HuH-7 (cell line): ENCODE data around the gene CLEC7A.
A peak's percentile ranks its signal among the peaks of the same experiment; 100 is the strongest.

Experiments
- DNase-seq: peaks from one replicate; pipeline ENCODE4 v3.0.0; 2011; ENCODE audit warnings: low spot score

The CLEC7A gene

DNA sequence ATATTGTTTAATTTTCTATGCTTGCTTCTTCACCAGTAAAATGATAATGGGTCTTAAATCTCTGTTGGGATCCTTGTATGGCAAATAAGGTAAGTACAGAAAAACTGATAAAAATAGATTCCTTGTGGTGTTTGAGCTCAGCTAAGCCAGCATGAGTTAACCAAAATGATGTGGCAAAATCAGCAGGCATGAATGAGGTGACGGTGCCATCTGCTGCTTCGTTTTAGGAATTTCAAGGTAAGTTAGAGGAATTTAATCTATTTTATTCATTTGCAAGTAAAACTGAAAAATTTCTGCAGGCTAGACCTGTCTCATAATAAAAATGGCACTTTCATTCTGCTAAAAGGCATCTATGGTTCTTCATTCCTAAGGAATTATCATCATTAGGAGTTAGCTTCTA, 10.0 kb upstream of the CLEC7A start:
- DNase-seq: peak; percentile 23

DNA sequence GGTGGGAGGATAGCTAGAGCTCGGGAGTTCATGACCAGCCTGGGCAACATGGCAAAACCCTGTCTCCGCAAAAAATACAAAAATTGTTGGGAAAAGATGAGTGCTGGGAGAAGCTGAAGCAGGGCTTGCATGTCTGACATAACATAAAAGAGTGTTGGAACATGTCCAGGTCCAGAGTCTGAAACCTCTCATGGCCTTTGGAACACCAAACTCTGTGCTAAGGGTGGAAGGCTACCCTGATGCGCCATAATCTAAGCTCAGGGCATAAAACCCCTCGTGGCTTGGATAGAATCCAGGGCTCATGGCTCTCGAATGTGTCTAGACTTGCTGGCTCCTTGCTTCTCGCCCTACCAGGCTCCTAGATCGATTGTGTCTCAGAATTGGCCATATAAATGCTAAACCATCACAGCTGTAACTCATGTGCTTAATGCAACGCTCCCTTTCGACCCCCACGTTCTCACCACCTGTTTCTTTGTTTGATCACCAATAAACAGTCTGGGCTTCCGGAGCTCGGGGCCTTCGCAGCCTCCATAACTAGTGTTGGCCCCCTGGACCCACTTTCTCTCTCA, 6.7 kb upstream of the CLEC7A start:
- no peak for DNase-seq

DNA sequence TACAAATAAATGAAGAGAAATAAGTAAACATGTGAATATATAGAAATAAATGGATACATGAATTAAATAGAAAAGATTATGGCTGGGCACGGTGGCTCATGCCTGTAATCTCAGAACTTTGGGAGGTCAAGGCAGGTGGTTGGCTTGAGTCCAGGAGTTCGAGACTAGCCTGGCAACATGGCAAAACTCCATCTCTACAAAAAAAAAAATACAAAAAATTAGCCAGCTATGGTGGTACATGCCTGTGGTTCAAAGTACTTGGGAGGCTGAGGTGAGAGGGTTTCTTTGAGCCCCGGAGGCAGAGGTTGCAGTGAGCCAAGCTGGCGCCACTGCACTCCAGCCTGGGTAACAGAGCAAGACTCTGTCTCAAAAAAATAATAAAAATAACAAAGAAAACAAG, 5.1 kb upstream of the CLEC7A start:
- no peak for DNase-seq

DNA sequence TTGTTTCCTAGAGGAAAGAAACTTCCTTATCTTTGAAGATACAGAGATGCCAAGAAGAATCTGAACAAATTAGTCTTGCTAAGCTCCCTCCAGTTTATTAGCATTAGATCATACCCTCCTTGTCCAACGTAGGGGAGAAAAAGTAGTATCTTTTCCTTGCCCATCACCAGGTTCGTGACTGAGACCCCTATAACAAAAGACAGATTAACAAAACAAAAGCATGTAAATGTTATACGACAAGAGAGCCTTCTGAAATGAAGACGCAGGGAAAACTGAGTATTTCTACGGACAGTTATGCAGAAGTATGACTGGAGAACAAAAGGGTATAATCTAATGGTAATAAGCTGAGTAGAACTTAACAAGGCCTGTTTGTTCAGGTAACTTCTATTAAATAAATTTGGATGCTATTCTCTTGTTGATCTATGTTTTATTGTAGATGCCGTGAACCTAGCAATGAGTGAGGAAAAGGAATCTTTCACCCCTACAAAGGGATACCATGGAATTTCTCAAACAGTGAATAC, 2.9 kb upstream of the CLEC7A start:
- DNase-seq: no peak

DNA sequence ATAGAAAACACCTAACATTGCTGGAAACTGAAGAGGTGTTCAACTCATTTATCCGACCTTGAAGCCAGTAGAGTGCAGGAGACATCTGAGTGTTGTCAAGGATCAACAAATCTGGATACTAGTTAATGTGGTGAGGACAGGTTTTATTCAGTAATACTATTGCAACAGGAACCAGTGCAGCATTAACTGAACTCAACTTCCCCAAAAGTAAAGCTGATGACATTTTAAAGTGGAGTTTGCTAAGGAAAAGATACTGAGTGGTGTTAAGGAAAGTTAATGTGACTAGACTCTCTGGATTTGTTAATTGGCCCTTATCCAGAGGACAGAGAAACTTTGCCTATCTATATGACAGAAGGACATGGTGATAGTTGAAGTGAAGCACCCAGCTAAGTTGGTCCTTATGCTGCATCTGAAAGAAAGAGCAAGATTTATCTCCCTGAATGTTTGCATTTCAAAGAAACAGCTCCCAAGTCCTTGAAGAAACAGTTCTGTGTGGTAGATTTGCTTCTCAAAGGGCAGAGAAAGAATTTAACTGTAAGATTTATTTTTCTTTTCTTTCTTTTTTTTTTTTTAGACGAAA, 1.2 kb upstream of the CLEC7A start:
- no peak for DNase-seq

DNA sequence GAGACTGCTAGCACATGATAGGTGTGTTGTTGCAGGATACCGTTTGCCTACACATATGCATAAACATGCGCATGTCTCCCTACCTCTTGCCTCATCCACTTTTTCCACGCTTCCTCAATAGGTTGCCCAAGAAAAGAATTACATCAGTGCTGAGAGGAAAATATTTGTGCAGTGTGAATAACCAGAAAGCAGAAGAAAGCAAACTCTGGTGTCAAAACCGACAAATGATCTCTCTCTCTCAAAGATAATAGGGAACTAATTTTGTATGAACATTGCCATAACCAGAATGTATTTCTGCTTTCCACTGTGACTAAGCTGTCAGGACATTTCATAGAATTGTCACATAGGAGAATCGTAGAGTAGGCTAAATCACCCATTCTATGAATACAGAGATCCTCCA, 1.3 kb downstream of the CLEC7A start:
- DNase-seq: no peak

DNA sequence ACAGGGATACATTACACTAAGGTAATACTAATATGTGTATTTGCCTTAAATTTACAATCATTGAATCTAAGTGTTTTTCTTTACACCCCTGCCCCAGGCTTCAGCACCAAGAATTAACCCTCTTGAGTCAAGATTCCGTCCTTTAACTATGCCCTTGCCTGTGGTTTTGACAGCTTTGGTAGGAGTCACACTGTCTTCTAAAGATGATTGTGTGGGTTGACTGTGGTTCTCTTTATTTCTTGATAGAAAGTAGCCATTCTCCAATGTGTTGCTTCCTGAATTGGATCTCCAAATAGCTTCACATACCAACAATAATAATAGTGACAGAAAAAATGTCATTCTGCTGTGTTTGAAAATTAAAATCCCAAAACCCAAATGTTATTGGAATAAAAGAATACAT, 3.6 kb downstream of the CLEC7A start:
- DNase-seq: no peak

DNA sequence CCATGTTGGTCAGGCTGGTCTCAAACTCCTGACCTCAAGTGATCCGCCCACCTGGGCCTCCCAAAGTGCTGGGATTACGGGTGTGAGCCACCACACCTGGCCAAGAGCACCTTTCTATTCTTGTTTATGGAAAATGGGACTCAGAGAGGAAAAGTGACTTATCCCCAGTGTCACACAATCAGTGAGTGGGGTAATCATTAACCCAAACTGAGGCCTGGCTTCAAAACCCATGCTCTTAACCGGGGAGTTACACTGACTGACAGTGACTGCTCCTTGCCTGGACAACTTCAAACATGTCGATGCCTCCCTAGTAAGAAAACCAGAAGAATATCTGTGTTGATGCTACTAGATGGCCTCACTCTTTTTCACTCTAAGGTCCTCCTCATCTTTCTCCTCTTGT, 7.3 kb downstream of the CLEC7A start:
- peak; percentile 65 for DNase-seq

DNA sequence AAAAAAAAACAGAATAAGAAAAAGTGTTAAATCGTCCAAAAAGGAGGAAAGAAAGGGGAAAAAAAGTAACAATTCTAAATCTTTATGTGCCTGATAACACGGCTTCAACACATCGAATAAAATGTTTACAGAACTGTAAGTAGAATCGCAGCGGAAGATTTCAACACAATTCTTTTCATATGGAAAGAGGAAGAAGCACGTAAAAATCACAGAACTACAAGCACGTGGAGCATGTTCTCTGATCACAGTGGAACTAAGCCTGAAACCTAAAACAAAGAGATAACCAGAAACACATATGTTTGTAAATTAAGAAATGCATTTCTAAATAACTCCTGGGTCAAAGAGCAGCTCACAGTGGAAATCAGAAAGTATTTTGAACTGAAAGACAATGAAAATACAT, 8.7 kb downstream of the CLEC7A start:
- no peak for DNase-seq

DNA sequence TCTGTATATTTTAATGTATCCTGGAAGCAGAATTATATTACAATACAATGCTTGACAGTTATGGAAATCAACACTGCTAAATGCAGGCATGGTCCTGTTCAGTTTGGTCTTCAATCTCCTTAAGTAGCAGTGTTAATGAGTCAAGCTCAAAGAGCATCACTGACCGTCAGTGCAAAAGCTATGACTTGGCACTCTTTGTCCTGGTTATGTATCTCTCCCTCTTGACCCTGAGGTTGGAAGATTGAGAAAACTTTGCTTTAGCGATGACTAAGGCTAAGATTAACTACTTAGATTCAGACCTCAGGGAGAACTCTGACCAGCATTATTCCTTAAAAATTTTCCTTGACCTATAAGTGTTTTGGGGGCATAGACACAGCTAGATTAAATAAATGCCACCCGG, 10.9 kb downstream of the CLEC7A start:
- DNase-seq: no peak

DNA sequence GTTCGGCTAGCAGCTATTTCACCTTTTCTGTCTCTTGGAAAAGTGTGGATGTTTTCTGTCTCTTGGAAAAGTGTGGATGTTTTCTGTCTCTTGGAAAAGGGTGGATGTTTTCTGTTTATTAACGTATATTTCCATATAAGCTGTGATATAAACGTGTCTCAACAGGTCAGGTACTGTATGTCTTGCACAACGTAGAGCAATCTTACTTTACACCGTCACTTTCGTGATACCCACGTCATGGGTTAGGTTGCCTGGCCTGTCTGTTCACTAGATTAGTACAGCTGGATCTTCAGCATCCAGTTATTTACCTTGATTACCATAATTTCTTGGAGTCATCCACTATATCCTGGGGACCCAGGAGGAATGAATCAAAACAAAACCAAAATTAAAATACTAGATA, 14.1 kb downstream of the CLEC7A start:
- no peak for DNase-seq

DNA sequence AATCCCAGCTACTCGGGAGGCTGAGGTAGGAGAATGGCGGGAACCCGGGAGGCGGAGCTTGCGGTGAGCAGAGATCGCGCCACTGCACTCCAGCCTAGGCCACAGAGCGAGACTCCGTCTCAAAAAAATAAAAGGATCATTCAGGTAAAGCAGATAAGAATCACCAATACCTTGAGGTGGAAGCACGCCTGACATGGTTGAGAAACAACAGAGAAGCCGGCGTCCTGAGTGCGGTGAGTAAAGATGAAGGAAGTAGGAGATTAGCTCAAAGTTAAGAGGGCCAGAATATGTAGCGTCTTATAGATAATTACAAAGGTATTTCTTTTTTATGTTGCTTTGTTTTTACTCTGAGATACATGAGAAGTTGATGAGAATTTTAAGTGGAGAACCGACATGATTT, 14.7 kb downstream of the CLEC7A start:
- no peak for DNase-seq

DNA sequence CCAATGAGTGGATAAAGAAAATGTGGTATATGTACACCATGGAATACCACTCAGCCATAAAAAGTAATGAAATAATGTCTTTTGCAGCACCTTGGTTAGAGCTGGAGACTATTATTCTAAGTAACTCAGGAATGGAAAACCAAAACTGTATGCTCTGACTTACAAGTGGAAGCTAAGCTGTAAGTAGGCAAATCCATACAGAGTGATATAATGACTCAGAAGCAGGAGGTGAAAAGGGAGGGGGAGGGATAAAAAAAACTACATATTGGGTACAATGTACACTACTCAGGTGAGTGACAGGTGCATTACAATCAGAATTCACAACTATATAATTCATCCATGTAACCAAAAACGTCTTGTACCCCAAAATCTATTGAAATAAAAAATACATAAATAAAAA, 16.1 kb downstream of the CLEC7A start:
- DNase-seq: no peak

DNA sequence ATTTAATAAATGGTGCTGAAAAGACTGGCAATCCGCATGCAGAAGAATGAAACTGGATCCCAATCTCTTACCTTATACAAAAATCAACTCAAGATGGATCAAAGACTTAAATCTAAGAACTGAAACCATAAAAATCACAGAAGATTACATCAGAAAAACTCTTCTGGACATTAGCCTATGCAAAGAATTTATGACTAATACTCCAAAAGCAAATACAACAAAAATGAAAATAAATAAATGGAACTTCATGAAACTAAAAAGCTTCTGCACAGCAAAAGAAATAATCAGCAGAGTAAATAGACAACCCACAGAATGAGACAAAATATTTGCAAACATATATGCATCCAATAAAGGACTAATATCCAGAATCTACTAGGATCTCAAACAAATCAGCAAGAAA, 16.9 kb downstream of the CLEC7A start:
- no peak for DNase-seq

DNA sequence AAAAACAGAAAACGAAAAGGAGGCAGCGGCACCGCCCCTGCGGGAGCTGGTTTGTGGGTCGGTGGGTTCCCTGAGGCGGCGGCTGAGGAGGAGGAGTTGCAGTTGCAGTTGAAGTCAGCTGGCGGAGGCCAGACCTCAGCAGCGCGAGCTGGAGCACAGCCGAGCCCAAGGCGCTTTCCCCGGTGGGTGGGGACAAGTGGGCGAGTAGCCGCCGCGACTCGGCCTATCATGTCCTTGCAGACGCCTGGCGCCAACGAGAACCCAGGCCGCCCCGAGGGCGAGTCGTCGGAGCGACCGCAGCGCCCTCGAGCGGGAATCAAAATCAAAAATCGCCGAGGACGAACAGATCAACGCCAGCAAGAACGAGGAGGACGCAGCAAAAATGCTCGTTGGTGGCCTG, 18.5 kb downstream of the CLEC7A start:
- no peak for DNase-seq

DNA sequence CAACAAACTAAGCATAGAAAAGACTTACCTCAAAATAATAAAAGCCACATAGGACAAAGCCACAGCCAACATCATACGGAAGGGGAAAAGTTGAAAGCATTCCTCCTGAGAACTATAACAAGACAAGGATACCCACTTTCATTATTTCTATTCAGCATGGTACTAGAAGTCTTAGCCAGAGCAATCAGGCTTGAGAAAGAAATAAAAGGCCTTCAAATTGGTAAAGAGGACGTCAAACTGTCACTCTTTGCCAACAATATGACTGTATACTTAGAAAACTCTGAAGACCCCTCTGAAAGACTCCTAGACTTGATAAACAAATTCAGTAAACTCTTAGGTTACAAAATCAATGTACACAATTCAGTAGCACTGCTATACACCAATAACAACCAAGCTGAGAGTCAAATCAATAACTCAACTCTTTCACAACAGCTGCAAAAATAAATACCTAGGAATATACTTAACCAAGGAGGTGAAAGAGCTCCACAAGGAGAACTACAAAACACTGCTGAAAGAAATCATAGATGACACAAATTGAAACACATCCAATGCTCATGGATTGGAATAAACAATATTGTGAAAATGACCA, 19.6 kb downstream of the CLEC7A start:
- DNase-seq: no peak

DNA sequence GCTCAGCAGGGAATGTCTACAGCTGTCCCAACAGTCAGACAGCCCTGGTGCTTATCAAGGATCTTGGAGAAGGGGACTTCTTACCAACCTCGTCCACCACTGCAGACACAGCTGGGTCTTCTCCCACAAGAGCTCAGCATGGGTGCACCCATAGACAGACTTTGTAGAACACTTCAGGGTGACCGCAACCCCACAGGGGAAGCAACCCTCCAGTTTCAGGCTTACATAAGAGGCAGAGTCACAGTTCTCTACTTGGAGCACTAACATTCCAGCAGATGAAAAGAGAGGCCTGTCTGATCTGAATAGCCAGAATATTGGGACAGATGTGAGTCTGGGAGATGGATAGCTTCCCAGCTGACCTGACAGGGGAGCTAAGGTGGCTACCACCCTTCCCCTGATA, 27.7 kb downstream of the CLEC7A start:
- no peak for DNase-seq

DNA sequence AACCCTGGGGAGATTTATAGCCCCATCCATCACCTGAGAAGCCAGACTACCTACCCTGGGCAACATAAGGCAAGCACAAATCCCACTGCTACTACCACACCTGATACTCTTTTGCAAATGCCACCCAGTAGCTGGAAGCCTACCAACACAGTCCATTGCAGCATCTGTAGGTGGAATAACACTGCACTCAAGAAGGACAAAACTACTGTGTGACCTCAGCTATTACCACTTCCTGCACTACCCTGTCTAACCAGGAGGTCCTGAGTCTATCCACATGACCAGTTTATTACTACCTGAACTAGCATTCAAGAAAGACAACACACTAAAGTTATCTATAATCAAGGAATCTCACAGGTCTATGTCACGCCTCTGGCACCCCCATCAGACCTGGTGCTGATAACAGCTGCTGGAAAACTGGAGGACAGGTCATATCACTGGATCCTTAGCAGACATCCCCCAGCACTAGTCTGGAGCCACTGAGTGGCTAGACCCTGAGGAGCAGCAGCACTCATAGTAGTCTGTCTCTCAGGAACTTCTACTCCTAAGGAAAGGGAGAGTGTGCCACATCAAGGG, 28.3 kb downstream of the CLEC7A start:
- DNase-seq: no peak

DNA sequence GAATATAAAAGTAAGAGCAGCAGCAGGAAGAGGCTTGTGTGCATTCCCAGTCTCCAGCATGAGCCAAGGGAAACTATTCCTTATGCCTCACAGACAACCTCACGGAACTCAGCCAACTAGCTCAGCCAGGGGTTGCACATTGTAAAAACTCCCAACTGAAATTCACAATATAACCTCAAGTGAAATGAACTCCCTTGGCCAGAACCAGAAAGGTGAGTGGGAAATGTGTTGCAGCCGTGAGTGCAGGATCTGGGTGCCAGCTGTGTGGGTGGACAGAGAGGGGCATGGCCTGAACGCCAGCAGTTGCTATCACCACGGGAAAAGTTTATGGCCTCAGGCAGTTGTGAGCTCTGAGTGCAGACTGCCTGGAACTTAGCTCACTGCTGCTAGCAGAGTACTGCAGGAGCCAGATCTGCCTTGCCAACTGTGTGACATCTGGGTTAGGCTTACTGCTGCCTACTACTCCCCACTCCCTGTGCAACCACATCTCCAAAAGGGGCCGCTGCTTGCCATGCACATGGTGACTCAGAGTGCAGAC, 28.9 kb downstream of the CLEC7A start:
- no peak for DNase-seq

DNA sequence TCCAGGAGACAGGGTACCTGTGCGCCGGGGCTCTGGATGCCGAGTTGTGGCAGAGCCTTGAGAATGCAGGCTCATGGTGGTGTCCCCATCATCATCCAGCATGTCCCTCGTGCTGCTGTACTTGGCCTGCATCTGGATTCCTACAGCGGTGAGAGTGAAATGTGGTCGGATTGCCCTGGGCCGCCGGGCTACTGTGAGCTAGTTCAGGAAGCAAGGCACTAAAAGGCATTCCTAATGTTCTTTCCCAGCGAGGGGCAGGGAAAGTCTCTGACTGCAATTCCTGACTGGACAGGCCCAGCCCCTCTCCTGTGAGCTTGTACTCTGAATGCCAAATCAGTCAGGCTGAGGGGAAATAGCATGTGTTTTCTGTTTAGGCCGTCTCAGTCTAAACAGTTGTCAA, 31.2 kb downstream of the CLEC7A start, which contains the start of gene CLEC1A:
Gene CLEC1A (minus strand): TSS at position 195 of the 400 bp plus-strand sequence. CDS start 63 bp downstream, at position 132.
- DNase-seq: no peak

DNA sequence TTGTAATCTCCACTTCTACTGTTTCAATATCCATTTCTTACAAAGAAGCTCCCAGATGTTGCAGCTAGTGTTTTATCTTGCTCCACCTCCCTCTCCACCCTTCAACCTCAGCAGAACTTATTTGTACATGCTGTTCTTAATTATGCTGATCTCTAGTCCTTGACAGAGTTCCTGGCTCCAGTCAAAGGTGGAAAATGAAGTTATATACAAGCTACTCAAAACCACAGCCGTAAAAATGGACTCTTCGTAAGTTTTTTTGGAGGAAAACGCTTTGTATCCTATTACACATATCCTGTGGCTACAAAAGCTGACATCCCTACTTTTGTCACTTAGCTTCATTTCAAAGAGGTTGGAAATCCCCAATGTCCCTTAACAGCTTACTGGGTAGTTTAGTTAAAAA, 32.5 kb downstream of the CLEC7A start:
- no peak for DNase-seq

DNA sequence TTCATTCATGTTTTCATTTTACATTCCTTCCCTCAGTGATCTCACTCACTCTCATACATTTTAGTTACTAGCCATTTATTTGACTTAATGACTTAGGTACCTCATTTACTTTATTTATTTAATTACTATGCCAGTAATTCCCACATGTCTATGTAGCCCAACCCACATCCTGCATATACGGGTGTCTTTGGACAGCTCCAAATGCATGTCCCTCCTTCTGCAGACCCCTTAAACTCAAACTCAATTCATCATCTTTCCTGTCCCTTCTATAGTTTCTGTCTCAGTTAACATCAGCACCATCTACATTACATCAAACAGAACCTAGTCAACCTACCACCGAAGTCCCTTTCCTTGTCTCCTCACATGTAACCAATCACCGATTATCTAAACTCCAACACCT, 34.0 kb downstream of the CLEC7A start:
- no peak for DNase-seq
